PC-3 (cell line): Measurements from ENCODE around the gene ATXN7L3B. TPM values are rescaled to one million over a fixed set of nuclear protein-coding genes. Genes with fewer than 3 reads are reported as not detected.

ENCODE experiments used
- ATAC-seq: fragments of 200-7000 bp; cut with Tn5 transposase; 2 replicates; pipeline ENCODE4 v1.9.1; 2020; ENCODE audit warnings: mild to moderate bottlenecking, moderate library complexity
- BruUV-seq: library from RNA; stranded (reverse); fragments of 400-500 nt; replicated peaks from 2 replicates; lab custom pipeline; 2021; lab: Mats Ljungman, UMichigan
- CTCF ChIA-PET: fragments of 300-600 bp; sonication (Branson Sonifier 250); formaldehyde crosslinking; loops from one replicate; lab custom pipeline; 2022; ENCODE audit warnings: antibody characterized with exemption; lab: Charles Lee
- POLR2A ChIA-PET: fragments of 300-600 bp; sonication (Branson Sonifier 250); formaldehyde crosslinking; loops from one replicate; lab custom pipeline; 2022; ENCODE audit warnings: antibody characterized with exemption; ENCODE audit not compliant: unreplicated experiment; lab: Charles Lee
- DNase-seq: peaks from one replicate; pipeline ENCODE4 v3.0.0-alpha.2; 2015
- H2AFZ ChIP-seq: fragments of 300-600 bp; sonication (generic); 2 replicates; pipeline ENCODE4 v1.6.0; 2016; ENCODE audit warnings: antibody characterized with exemption, low read length
- H3F3A ChIP-seq: fragments of 300-600 bp; sonication (generic); one replicate; pipeline ENCODE4 v1.6.0; 2017; ENCODE audit warnings: antibody characterized with exemption, low read length, control low read depth, mild to moderate bottlenecking; ENCODE audit not compliant: unreplicated experiment
- H3K27ac ChIP-seq: fragments of 300-600 bp; sonication (generic); 2 replicates; pipeline ENCODE4 v1.5.1; 2016; ENCODE audit warnings: mild to moderate bottlenecking, low read length
- H3K27me3 ChIP-seq: fragments of 300-600 bp; sonication (generic); 2 replicates; pipeline ENCODE4 v1.6.1; 2016; ENCODE audit warnings: low read length, mixed read lengths
- H3K36me3 ChIP-seq: fragments of 300-600 bp; sonication (generic); 2 replicates; pipeline ENCODE4 v1.6.1; 2016; ENCODE audit warnings: low read depth, mixed run types, low read length, mixed read lengths
- H3K4me1 ChIP-seq: fragments of 300-600 bp; sonication (generic); 2 replicates; pipeline ENCODE4 v1.5.1; 2016; ENCODE audit warnings: low read length; ENCODE audit not compliant: insufficient read depth
- H3K4me2 ChIP-seq: fragments of 300-600 bp; sonication (generic); 2 replicates; pipeline ENCODE4 v1.6.0; 2016; ENCODE audit warnings: low read length
- H3K4me3 ChIP-seq: fragments of 300-600 bp; sonication (generic); 2 replicates; pipeline ENCODE4 v1.5.1; 2016; ENCODE audit warnings: mild to moderate bottlenecking, low read length, mixed read lengths
- H3K79me2 ChIP-seq: fragments of 300-600 bp; sonication (generic); 2 replicates; pipeline ENCODE4 v1.6.1; 2017; ENCODE audit warnings: low read length, mixed read lengths
- H3K9ac ChIP-seq: fragments of 300-600 bp; sonication (generic); 2 replicates; pipeline ENCODE4 v1.6.0; 2016; ENCODE audit warnings: mild to moderate bottlenecking, low read length
- H3K9me2 ChIP-seq: fragments of 300-600 bp; sonication (generic); replicated peaks from 2 replicates; pipeline ENCODE4 v1.6.1; 2016; ENCODE audit warnings: mixed run types, low read length, mixed read lengths
- H3K9me3 ChIP-seq: fragments of 300-600 bp; sonication (generic); 2 replicates; pipeline ENCODE4 v1.6.1; 2016; ENCODE audit warnings: low read length, mixed read lengths
- H4K20me1 ChIP-seq: fragments of 300-600 bp; sonication (generic); 2 replicates; pipeline ENCODE4 v1.6.1; 2016; ENCODE audit warnings: low read length, mixed read lengths
- EZH2 ChIP-seq: fragments of 300-600 bp; sonication (generic); IDR thresholded peaks from one replicate; pipeline ENCODE4 v1.6.1; 2017; ENCODE audit warnings: antibody characterized with exemption, mild to moderate bottlenecking, low read length; ENCODE audit not compliant: unreplicated experiment
- EZH2phosphoT487 ChIP-seq: fragments of 300-600 bp; sonication (generic); IDR thresholded peaks from 2 replicates; pipeline ENCODE4 v1.6.1; 2018; ENCODE audit warnings: mild to moderate bottlenecking, antibody characterized with exemption, low read length, borderline replicate concordance
- intact Hi-C: fragments of 100-400 bp; cut with micrococcal nuclease; formaldehyde crosslinking; loops from 2 replicates; pipeline ENCODE4 v1.9.0; 2023
- total RNA-seq: library from RNA; depleted of rRNA; stranded (reverse); fragments of >200 nt; gene quantifications from 2 replicates; pipeline ENCODE4 v1.2.3, GENCODE V29; 2014
- TF ChIP-seq, protein P1 (sequence below): fragments of 300-600 bp; sonication (generic); conservative IDR thresholded peaks from 2 replicates; pipeline ENCODE4 v1.5.1; 2017; ENCODE audit warnings: antibody characterized with exemption, low read depth, mild to moderate bottlenecking, low read length

The ATXN7L3B gene
- total RNA-seq, 1 experiment from 2014 or later, result 25.5 TPM

GRCh38 chr12:74514098-74514872 is 23.4 kb upstream of the ATXN7L3B start:
- Histone ChIP-seq H3K4me3 (no peak overlapping the region), H3K4me1 (no peaks in the 10 kb centered on the region), H3K36me3 (no peaks in the 10 kb centered on the region), H3K9ac (no peak overlapping the region), H3K9me3 (no peaks in the 10 kb centered on the region), H3K27ac (no peak overlapping the region), H3K79me2 (no peaks in the 10 kb centered on the region), H3K9me2 (no peaks in the 10 kb centered on the region), H4K20me1 (no peaks in the 10 kb centered on the region), H3K27me3 (no peaks in the 10 kb centered on the region), H3K4me2 (no peak overlapping the region), H3F3A (no peaks in the 10 kb centered on the region), H2AFZ (no peak overlapping the region)
- DNase-seq, result no peak
- intact Hi-C loops, result no loop called here
- ChIA-PET CTCF (no interaction called here), POLR2A (no interaction called here)
- BruUV-seq, result no TSS peak
- ATAC-seq, result no peak
- no peak for TF ChIP-seq EZH2
- TF ChIP-seq, protein P1, sequence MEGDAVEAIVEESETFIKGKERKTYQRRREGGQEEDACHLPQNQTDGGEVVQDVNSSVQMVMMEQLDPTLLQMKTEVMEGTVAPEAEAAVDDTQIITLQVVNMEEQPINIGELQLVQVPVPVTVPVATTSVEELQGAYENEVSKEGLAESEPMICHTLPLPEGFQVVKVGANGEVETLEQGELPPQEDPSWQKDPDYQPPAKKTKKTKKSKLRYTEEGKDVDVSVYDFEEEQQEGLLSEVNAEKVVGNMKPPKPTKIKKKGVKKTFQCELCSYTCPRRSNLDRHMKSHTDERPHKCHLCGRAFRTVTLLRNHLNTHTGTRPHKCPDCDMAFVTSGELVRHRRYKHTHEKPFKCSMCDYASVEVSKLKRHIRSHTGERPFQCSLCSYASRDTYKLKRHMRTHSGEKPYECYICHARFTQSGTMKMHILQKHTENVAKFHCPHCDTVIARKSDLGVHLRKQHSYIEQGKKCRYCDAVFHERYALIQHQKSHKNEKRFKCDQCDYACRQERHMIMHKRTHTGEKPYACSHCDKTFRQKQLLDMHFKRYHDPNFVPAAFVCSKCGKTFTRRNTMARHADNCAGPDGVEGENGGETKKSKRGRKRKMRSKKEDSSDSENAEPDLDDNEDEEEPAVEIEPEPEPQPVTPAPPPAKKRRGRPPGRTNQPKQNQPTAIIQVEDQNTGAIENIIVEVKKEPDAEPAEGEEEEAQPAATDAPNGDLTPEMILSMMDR, result no peak
- no peak for TF ChIP-seq EZH2phosphoT487

DNA sequence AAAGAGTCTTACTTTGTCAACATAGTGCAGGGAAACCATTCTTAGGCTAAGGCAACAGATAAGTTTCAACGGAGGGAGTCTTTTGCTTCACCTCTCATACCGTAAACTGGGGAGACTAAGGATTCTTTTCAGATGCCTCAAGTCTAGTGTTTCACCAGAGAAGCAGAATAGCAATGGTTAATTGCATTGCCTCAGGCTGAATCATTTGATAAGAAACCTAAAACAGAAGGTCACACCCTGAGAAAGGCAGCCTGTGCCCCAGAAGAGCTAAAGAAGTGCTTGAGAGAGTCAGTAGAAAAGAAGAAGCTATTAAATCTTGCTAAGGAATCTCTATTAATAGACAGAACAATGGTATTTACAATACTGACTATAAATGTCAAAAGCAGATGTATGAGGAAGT is 21.8 kb upstream of the ATXN7L3B start:
- Histone ChIP-seq H3K4me1 (no peaks in the 10 kb centered on the region), H4K20me1 (no peaks in the 10 kb centered on the region), H3K4me3 (no peak overlapping the region), H3F3A (no peaks in the 10 kb centered on the region), H3K27ac (no peak overlapping the region), H3K4me2 (no peak overlapping the region), H3K36me3 (no peaks in the 10 kb centered on the region), H2AFZ (no peak overlapping the region), H3K9me3 (no peaks in the 10 kb centered on the region), H3K79me2 (no peaks in the 10 kb centered on the region), H3K9me2 (no peaks in the 10 kb centered on the region), H3K9ac (no peak overlapping the region), H3K27me3 (no peaks in the 10 kb centered on the region)
- ATAC-seq (0 out of 2 replicates have a peak, but pooled peaks have one; percentile 11), DNase-seq (no peak)
- ChIA-PET CTCF (no interaction called here), POLR2A (interaction anchor here (0.5 kb wide), 1 partner anchor 125 kb away, joined by 3 read pairs; no protein-coding TSS in a partner anchor)
- intact Hi-C loops, result no loop called here
- TF ChIP-seq EZH2 (no peak), EZH2phosphoT487 (no peak)
- TF ChIP-seq, protein P1, result no peak
- BruUV-seq, result no TSS peak

GRCh38 chr12:74526535-74526934 is 11.1 kb upstream of the ATXN7L3B start:
- no peaks in the 10 kb centered on the region for H3K9me2 ChIP-seq
- intact Hi-C loops, result no loop called here
- no TSS peak for BruUV-seq
- H2AFZ ChIP-seq, result no peak overlapping the region
- no peaks in the 10 kb centered on the region for H3K9me3 ChIP-seq
- no peak overlapping the region for H3K27ac ChIP-seq
- no peaks in the 10 kb centered on the region for H3K4me1 ChIP-seq
- no peak overlapping the region for H3K4me2 ChIP-seq
- no peaks in the 10 kb centered on the region for H3K27me3 ChIP-seq
- POLR2A ChIA-PET, result no interaction called here
- H3K36me3 ChIP-seq, result no peaks in the 10 kb centered on the region
- ATAC-seq (no peak), DNase-seq (no peak)
- H3K9ac ChIP-seq, result no peak overlapping the region
- no peaks in the 10 kb centered on the region for H4K20me1 ChIP-seq
- CTCF ChIA-PET, result no interaction called here
- H3F3A ChIP-seq, result no peaks in the 10 kb centered on the region
- no peak overlapping the region for H3K4me3 ChIP-seq
- TF ChIP-seq EZH2phosphoT487, result no peak
- TF ChIP-seq EZH2, result no peak
- TF ChIP-seq, protein P1, result no peak
- no peaks in the 10 kb centered on the region for H3K79me2 ChIP-seq
